Chondrocyte (in vitro differentiated cells): ENCODE data around the gene HOXD13. TPM values are rescaled to one million over a fixed set of nuclear protein-coding genes. Genes with fewer than 3 reads are reported as not detected.

Experiments
- DNase-seq: peaks from one replicate; pipeline ENCODE4 v3.0.0; 2021; ENCODE audit warnings: mixed read lengths, low spot score
- H3K27ac Mint-ChIP-seq: one replicate; pipeline ENCODE4 v1.8.0; 2021; ENCODE audit warnings: mild to moderate bottlenecking, moderate library complexity, mixed read lengths; ENCODE audit not compliant: unreplicated experiment
- H3K27me3 Mint-ChIP-seq: 2 replicates; pipeline ENCODE4 v1.8.0; 2021; ENCODE audit warnings: low read depth, mixed read lengths
- H3K36me3 Mint-ChIP-seq: 2 replicates; pipeline ENCODE4 v1.8.0; 2021; ENCODE audit warnings: low read depth, mixed read lengths
- H3K4me1 Mint-ChIP-seq: 2 replicates; pipeline ENCODE4 v1.8.0; 2021; ENCODE audit warnings: low read depth, mild to moderate bottlenecking, mixed read lengths
- H3K4me3 Mint-ChIP-seq: one replicate; pipeline ENCODE4 v1.8.0; 2021; ENCODE audit warnings: mild to moderate bottlenecking, moderate library complexity, mixed read lengths; ENCODE audit not compliant: unreplicated experiment
- H3K9me3 Mint-ChIP-seq: 2 replicates; pipeline ENCODE4 v1.8.0; 2021; ENCODE audit warnings: low read depth, mixed read lengths
- CTCF ChIP-seq: fragments of 200-600 bp; sonication (generic); IDR thresholded peaks from 2 replicates; pipeline ENCODE4 v1.5.0; 2021; ENCODE audit warnings: antibody characterized with exemption, mild to moderate bottlenecking, moderate library complexity
- total RNA-seq: library from RNA; stranded (reverse); gene quantifications from 3 replicates; pipeline ENCODE4 v1.2.1, GENCODE V29; 2021

Gene HOXD13
- total RNA-seq, 1 donor from 2014 or later, result not detected

- Mint-ChIP-seq H3K27ac (no peak overlapping the region), H3K36me3 (peaks cover 7% of the 10 kb centered on the region), H3K27me3 (peaks cover 78% of the 10 kb centered on the region), H3K4me1 (peaks cover 33% of the 10 kb centered on the region), H3K9me3 (peaks cover 4% of the 10 kb centered on the region), H3K4me3 (no peak overlapping the region)
- TF ChIP-seq CTCF, result no peak
- no peak for DNase-seq
Measured at GRCh38 chr2:176132205-176133171, 40.0 kb downstream of the HOXD13 start.

- no peak for TF ChIP-seq CTCF
Measured at GRCh38 chr2:176133389-176133788, 40.9 kb downstream of the HOXD13 start.

GRCh38 chr2:176134035-176134434 lies 41.5 kb downstream of the HOXD13 start:
- Mint-ChIP-seq H3K36me3 (peaks cover 11% of the 10 kb centered on the region), H3K4me1 (peaks cover 22% of the 10 kb centered on the region), H3K27ac (no peak overlapping the region), H3K4me3 (no peak overlapping the region), H3K9me3 (peaks cover 9% of the 10 kb centered on the region), H3K27me3 (peaks cover 79% of the 10 kb centered on the region)
- no peak for TF ChIP-seq CTCF
- DNase-seq, result no peak

More at GRCh38 chr2:176133389-176133788, 40.9 kb downstream of the HOXD13 start:
- peaks cover 78% of the 10 kb centered on the region for H3K27me3 Mint-ChIP-seq
- H3K4me3 Mint-ChIP-seq, result no peak overlapping the region
- peaks cover 28% of the 10 kb centered on the region for H3K4me1 Mint-ChIP-seq
- peaks cover 6% of the 10 kb centered on the region for H3K9me3 Mint-ChIP-seq
- no peak for DNase-seq
- no peak overlapping the region for H3K27ac Mint-ChIP-seq
- peaks cover 8% of the 10 kb centered on the region for H3K36me3 Mint-ChIP-seq

- H3K9me3 Mint-ChIP-seq, result peaks cover 13% of the 10 kb centered on the region
- TF ChIP-seq CTCF, result peak; percentile 44
- no peak overlapping the region for H3K4me3 Mint-ChIP-seq
- DNase-seq, result no peak
- H3K4me1 Mint-ChIP-seq, result peaks cover 20% of the 10 kb centered on the region
- no peak overlapping the region for H3K27ac Mint-ChIP-seq
- H3K27me3 Mint-ChIP-seq, result peaks cover 84% of the 10 kb centered on the region
- H3K36me3 Mint-ChIP-seq, result peaks cover 12% of the 10 kb centered on the region
Measured at GRCh38 chr2:176135035-176135440, 42.5 kb downstream of the HOXD13 start.

GRCh38 chr2:176136374-176137251 lies 44.1 kb downstream of the HOXD13 start:
- DNase-seq, result no peak
- Mint-ChIP-seq H3K36me3 (peaks cover 12% of the 10 kb centered on the region), H3K9me3 (peaks cover 13% of the 10 kb centered on the region), H3K27ac (no peak overlapping the region), H3K27me3 (peaks cover 84% of the 10 kb centered on the region), H3K4me3 (peak overlapping the region; percentile 65), H3K4me1 (peaks cover 16% of the 10 kb centered on the region)
- no peak for TF ChIP-seq CTCF
